Activated T-cell treated with anti-CD3 and anti-CD28 coated beads for 1 hour (primary cell): ENCODE measurements around the gene TNS3.
"Not testable (repeated sequence)": the region's sequence is repeated elsewhere in the genome, so short reads cannot be mapped to it uniquely, and the experiment has no call there.

Experiments used
- DNase-seq: peaks from one replicate; pipeline ENCODE4 v3.0.0-alpha.2; 2020; ENCODE audit warnings: low read depth

Gene TNS3

GRCh38 chr7:47602272-47603004 lies 20.5 kb upstream of the TNS3 start:
- DNase-seq: no peak

- DNase-seq: no peak
These were observed 20.0 kb upstream of the TNS3 start for GRCh38 chr7:47601881-47602249.

GRCh38 chr7:47601119-47601880 lies 19.4 kb upstream of the TNS3 start:
- DNase-seq: no peak

- no peak for DNase-seq
These were observed 18.5 kb upstream of the TNS3 start for GRCh38 chr7:47600199-47601118.

GRCh38 chr7:47597379-47597778 lies 15.5 kb upstream of the TNS3 start:
- no peak for DNase-seq

- DNase-seq: no peak
These were observed 14.7 kb upstream of the TNS3 start for GRCh38 chr7:47596502-47597202.

GRCh38 chr7:47594406-47594805 lies 12.5 kb upstream of the TNS3 start:
- DNase-seq: no peak

- no peak for DNase-seq
These were observed 10.0 kb upstream of the TNS3 start for GRCh38 chr7:47591655-47592572.

GRCh38 chr7:47591089-47591654 lies 9.3 kb upstream of the TNS3 start:
- no peak for DNase-seq

- not testable (repeated sequence) for DNase-seq
These were observed 8.3 kb upstream of the TNS3 start for GRCh38 chr7:47590215-47590614.

GRCh38 chr7:47588704-47589225 lies 6.9 kb upstream of the TNS3 start:
- DNase-seq: no peak

GRCh38 chr7:47587976-47588375 lies 6.1 kb upstream of the TNS3 start:
- DNase-seq: no peak

GRCh38 chr7:47587351-47587750 lies 5.4 kb upstream of the TNS3 start:
- no peak for DNase-seq

- no peak for DNase-seq
These were observed 5.0 kb upstream of the TNS3 start for GRCh38 chr7:47586925-47587324.

- not testable (repeated sequence) for DNase-seq
These were observed 4.3 kb upstream of the TNS3 start for GRCh38 chr7:47586161-47586670.

GRCh38 chr7:47584536-47584895 lies 2.6 kb upstream of the TNS3 start:
- DNase-seq: no peak

- no peak for DNase-seq
These were observed 2.0 kb upstream of the TNS3 start for GRCh38 chr7:47583739-47584535.

GRCh38 chr7:47582764-47583738 lies 1.1 kb upstream of the TNS3 start:
- no peak for DNase-seq
